Fibroblast of peridontal ligament (primary cell): ENCODE results near the gene ARSK.

ENCODE experiments used
- DNase-seq: peaks from one replicate; pipeline ENCODE4 v3.0.0-alpha.2; 2010; ENCODE audit errors: extremely low read depth

The ARSK gene

GRCh38 chr5:95649274-95649673 is 94.4 kb downstream of the ARSK start:
- DNase-seq = no peak

DNA sequence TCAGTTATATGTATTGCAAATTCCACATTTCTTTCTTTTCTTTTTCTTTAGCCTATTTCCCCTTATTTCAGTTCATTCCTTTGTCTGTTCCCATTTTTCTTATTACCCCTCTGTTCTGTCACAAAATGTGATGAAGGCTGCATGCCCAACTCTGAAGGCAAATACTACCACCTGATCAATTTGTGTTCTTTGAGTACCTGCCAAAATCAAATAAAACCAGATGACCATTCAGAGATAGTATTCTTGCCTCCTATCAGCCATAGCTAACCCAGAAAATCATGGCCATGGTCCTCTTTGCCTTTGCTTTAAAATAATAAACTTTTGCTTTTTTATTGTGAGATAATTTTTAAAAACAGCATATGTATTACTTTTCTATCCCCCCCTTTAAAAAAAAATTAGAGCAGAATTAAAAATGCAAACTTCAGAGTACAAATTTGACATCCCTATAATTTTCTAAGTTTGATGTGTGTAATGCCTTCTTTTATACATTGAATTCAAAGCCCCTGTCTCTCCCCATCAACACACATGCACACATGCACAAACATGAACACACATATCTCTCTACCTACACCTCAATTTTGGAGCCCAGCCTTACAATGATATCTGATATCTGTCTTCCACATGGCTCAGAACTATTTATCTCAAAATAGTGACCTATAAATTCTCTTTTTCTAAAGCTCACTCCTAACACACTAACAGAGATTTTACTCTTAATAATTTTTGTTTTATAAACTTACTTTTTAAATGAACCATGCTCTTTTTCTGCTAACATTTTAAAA is 95.1 kb downstream of the ARSK start:
- no peak for DNase-seq

- DNase-seq = no peak
These were observed 97.9 kb downstream of the ARSK start for GRCh38 chr5:95652849-95653248.

DNA sequence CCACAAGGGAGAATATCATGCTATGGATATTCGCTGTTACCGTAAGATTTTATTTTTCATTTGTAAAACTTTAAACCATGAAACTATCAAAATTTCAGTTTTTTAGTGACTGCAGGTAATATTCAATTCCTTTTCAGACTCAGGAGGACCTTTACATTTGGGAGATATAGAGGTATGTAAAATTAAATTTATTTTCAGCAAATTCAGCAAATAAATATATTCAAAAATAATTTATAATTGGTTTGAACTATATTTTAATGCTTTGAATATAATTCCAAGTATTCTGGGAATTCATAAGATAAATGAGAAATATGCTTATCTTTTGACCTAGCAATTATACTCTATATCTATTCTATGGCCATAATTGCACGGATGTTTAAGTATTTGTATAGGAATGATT is 99.3 kb downstream of the ARSK start:
- DNase-seq = no peak
